ENCODE measurements around the gene OR2T11. TPM values are rescaled to one million over a fixed set of nuclear protein-coding genes. Genes with fewer than 3 reads are reported as not detected.
"Not testable (repeated sequence)": the region's sequence is repeated elsewhere in the genome, so short reads cannot be mapped to it uniquely, and the experiment has no call there.

The OR2T11 gene
- not detected in 2 replicates for total RNA-seq (2014; rRNA removed; shearing (Covaris generic); ENCODE audit: low replicate concordance)

GRCh38 chr1:248634991-248635390 lies at the start of gene OR2T11:
TSS of gene OR2T11 (minus strand) at chr1:248635091. CDS start at chr1:248627128, 7,963 bp downstream.
- not testable (repeated sequence) for H3K4me1 ChIP-seq (ENCODE audit: low read length); H3K79me2 ChIP-seq (ENCODE audit: low read length); H4K20me1 ChIP-seq (ENCODE audit: insufficient read depth, low read depth, low read length); DNase-seq; H3K9me2 ChIP-seq (replicated peaks; ENCODE audit: insufficient read depth, low read length); H2AFZ ChIP-seq (ENCODE audit: low read length); H3K4me2 ChIP-seq (ENCODE audit: low read depth, low read length, poor library complexity, severe bottlenecking); H3K27me3 ChIP-seq (ENCODE audit: low read length); H3K9me3 ChIP-seq (ENCODE audit: low read length); H3K4me3 ChIP-seq (ENCODE audit: low read length); H3K27ac ChIP-seq (ENCODE audit: low read length); H3K9ac ChIP-seq (ENCODE audit: low read length); H3K36me3 ChIP-seq (ENCODE audit: insufficient read depth, low read length)

- Histone ChIP-seq H3K4me1 (ENCODE audit: low read length) (no peaks in the 10 kb centered on the region), H4K20me1 (ENCODE audit: insufficient read depth, low read depth, low read length) (no peaks in the 10 kb centered on the region), H3K4me2 (ENCODE audit: low read depth, low read length, poor library complexity, severe bottlenecking) (no peak overlapping the region), H3K36me3 (ENCODE audit: insufficient read depth, low read length) (no peaks in the 10 kb centered on the region), H3K79me2 (ENCODE audit: low read length) (no peaks in the 10 kb centered on the region), H2AFZ (ENCODE audit: low read length) (no peak overlapping the region), H3K9me3 (ENCODE audit: low read length) (no peaks in the 10 kb centered on the region), H3K27me3 (ENCODE audit: low read length) (no peaks in the 10 kb centered on the region), H3K4me3 (ENCODE audit: low read length) (no peak overlapping the region), H3K9me2 (replicated peaks; ENCODE audit: insufficient read depth, low read length) (no peaks in the 10 kb centered on the region), H3K9ac (ENCODE audit: low read length) (no peak overlapping the region), H3K27ac (ENCODE audit: low read length) (no peak overlapping the region)
- DNase-seq: no peak
Measured at GRCh38 chr1:248681651-248682050, 46.8 kb upstream of the OR2T11 start.

- Histone ChIP-seq H3K36me3 (ENCODE audit: insufficient read depth, low read length) (no peaks in the 10 kb centered on the region), H3K27me3 (ENCODE audit: low read length) (no peaks in the 10 kb centered on the region; the same call in 1 of the 2 replicates), H3K27ac (ENCODE audit: low read length) (no peak overlapping the region), H2AFZ (ENCODE audit: low read length) (no peak overlapping the region), H3K4me2 (ENCODE audit: low read depth, low read length, poor library complexity, severe bottlenecking) (no peak overlapping the region), H3K9me2 (replicated peaks; ENCODE audit: insufficient read depth, low read length) (no peaks in the 10 kb centered on the region), H3K79me2 (ENCODE audit: low read length) (no peaks in the 10 kb centered on the region), H3K9ac (ENCODE audit: low read length) (no peak overlapping the region), H3K9me3 (ENCODE audit: low read length) (peaks cover 7% of the 10 kb centered on the region; the same call in 1 of the 2 replicates), H3K4me3 (ENCODE audit: low read length) (no peak overlapping the region), H4K20me1 (ENCODE audit: insufficient read depth, low read depth, low read length) (no peaks in the 10 kb centered on the region), H3K4me1 (ENCODE audit: low read length) (no peaks in the 10 kb centered on the region)
- DNase-seq: no peak
Measured at GRCh38 chr1:248670003-248670402, 35.1 kb upstream of the OR2T11 start.

DNA sequence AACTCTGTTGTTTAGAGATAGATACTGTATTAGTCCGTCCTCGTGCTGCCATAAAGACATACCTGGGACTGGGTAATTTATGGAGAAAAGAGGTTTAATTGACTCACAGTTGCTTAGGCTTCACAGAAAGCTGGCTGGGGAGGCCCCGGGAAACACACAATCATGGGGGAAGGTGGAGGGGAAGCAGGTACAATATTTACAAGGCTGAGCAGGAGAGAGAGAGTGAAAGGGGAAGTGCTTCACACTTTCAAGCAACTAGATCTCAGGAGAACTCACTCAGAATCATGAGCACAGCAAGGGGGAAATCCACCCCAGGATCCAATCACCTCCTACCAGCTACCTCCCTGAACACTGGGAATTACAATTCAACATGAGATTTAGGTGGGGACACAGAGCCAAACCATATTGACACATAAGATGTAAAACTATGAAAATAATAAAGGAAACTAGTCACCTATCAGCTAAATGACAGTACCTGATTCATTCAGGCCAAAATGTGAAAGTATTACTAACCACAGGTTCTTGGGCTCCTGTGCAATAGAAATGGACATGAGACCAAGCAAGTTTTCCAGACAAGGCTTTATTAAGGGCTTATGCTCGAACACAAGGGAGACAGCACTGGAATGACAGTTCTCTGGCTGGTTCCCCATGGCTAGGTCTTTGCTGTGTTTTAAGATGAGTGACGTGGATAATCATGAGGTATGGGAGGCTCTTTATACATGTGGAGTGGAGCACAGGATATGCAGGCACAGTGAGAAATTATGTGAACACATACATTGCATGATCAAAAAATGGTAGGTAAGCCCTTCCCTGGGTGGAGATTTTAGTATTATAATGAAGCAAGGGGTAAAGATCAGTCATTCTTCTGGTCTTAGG lies 28.8 kb upstream of the OR2T11 start:
- DNase-seq; H3K79me2 ChIP-seq (ENCODE audit: low read length); H3K9me3 ChIP-seq (ENCODE audit: low read length); H3K27me3 ChIP-seq (ENCODE audit: low read length); H3K27ac ChIP-seq (ENCODE audit: low read length); H2AFZ ChIP-seq (ENCODE audit: low read length); H3K36me3 ChIP-seq (ENCODE audit: insufficient read depth, low read length); H4K20me1 ChIP-seq (ENCODE audit: insufficient read depth, low read depth, low read length); H3K4me1 ChIP-seq (ENCODE audit: low read length); H3K9me2 ChIP-seq (replicated peaks; ENCODE audit: insufficient read depth, low read length); H3K4me2 ChIP-seq (ENCODE audit: low read depth, low read length, poor library complexity, severe bottlenecking); H3K4me3 ChIP-seq (ENCODE audit: low read length); H3K9ac ChIP-seq (ENCODE audit: low read length): not testable (repeated sequence)

DNA sequence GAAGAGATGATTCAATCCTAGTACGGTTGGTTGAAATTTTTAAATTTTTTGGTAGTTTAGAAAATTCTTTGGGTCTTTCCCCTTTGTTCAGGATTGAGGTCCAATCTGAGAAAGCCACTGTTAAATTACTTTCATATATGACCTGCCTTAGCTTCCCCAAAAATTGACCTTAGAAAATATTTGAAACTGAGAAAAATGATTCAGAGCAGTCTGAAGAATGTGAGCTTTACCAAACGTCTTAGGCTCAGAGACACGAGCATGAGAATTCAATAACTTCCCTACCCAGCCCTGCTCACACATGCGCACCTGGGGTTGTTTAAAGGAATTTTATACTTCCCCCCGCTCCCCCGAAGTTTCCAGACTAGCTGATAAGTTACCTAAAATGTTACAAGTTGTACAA lies 21.9 kb upstream of the OR2T11 start:
- not testable (repeated sequence) for H3K27me3 ChIP-seq (ENCODE audit: low read length); H3K79me2 ChIP-seq (ENCODE audit: low read length); H3K4me2 ChIP-seq (ENCODE audit: low read depth, low read length, poor library complexity, severe bottlenecking); DNase-seq; H4K20me1 ChIP-seq (ENCODE audit: insufficient read depth, low read depth, low read length); H3K9me2 ChIP-seq (replicated peaks; ENCODE audit: insufficient read depth, low read length); H3K9me3 ChIP-seq (ENCODE audit: low read length); H3K4me1 ChIP-seq (ENCODE audit: low read length); H3K9ac ChIP-seq (ENCODE audit: low read length); H3K36me3 ChIP-seq (ENCODE audit: insufficient read depth, low read length); H2AFZ ChIP-seq (ENCODE audit: low read length); H3K27ac ChIP-seq (ENCODE audit: low read length); H3K4me3 ChIP-seq (ENCODE audit: low read length)

- H3K36me3 ChIP-seq (ENCODE audit: insufficient read depth, low read length); H3K9ac ChIP-seq (ENCODE audit: low read length); H3K9me3 ChIP-seq (ENCODE audit: low read length); H4K20me1 ChIP-seq (ENCODE audit: insufficient read depth, low read depth, low read length); H3K4me2 ChIP-seq (ENCODE audit: low read depth, low read length, poor library complexity, severe bottlenecking); H3K79me2 ChIP-seq (ENCODE audit: low read length); DNase-seq; H2AFZ ChIP-seq (ENCODE audit: low read length); H3K4me3 ChIP-seq (ENCODE audit: low read length); H3K27ac ChIP-seq (ENCODE audit: low read length); H3K27me3 ChIP-seq (ENCODE audit: low read length); H3K4me1 ChIP-seq (ENCODE audit: low read length); H3K9me2 ChIP-seq (replicated peaks; ENCODE audit: insufficient read depth, low read length): not testable (repeated sequence)
Measured at GRCh38 chr1:248655354-248655753, 20.5 kb upstream of the OR2T11 start, which contains the start of gene OR2T27. TSS of gene OR2T27 (minus strand) at chr1:248655528. CDS start at chr1:248650884, 4,644 bp downstream.

- H3K27ac ChIP-seq (ENCODE audit: low read length); H3K4me1 ChIP-seq (ENCODE audit: low read length); H2AFZ ChIP-seq (ENCODE audit: low read length); H3K9ac ChIP-seq (ENCODE audit: low read length); H4K20me1 ChIP-seq (ENCODE audit: insufficient read depth, low read depth, low read length); DNase-seq; H3K79me2 ChIP-seq (ENCODE audit: low read length); H3K4me3 ChIP-seq (ENCODE audit: low read length); H3K9me2 ChIP-seq (replicated peaks; ENCODE audit: insufficient read depth, low read length); H3K27me3 ChIP-seq (ENCODE audit: low read length); H3K9me3 ChIP-seq (ENCODE audit: low read length); H3K4me2 ChIP-seq (ENCODE audit: low read depth, low read length, poor library complexity, severe bottlenecking); H3K36me3 ChIP-seq (ENCODE audit: insufficient read depth, low read length): not testable (repeated sequence)
Measured at GRCh38 chr1:248648770-248649536, 14.1 kb upstream of the OR2T11 start.

- H3K9me2 ChIP-seq (replicated peaks; ENCODE audit: insufficient read depth, low read length); H3K79me2 ChIP-seq (ENCODE audit: low read length); H3K4me3 ChIP-seq (ENCODE audit: low read length); H4K20me1 ChIP-seq (ENCODE audit: insufficient read depth, low read depth, low read length); H3K9me3 ChIP-seq (ENCODE audit: low read length); H3K27me3 ChIP-seq (ENCODE audit: low read length); H3K4me1 ChIP-seq (ENCODE audit: low read length); H3K27ac ChIP-seq (ENCODE audit: low read length); H3K9ac ChIP-seq (ENCODE audit: low read length); H2AFZ ChIP-seq (ENCODE audit: low read length); H3K36me3 ChIP-seq (ENCODE audit: insufficient read depth, low read length); DNase-seq; H3K4me2 ChIP-seq (ENCODE audit: low read depth, low read length, poor library complexity, severe bottlenecking): not testable (repeated sequence)
Measured at GRCh38 chr1:248645178-248645577, 10.3 kb upstream of the OR2T11 start, which contains the start of gene OR2T35. TSS of gene OR2T35 (minus strand) at chr1:248645278. CDS start at chr1:248639258, 6,020 bp downstream.
